ENCODE results near the gene CORO2B. TPM values are rescaled to one million over a fixed set of nuclear protein-coding genes. Genes with fewer than 3 reads are reported as not detected.

Gene CORO2B
- total and polyA plus RNA-seq, 9 of the 15 experiments (the other 6 are each of a cell fraction or from before 2014, with no cell fraction given), result not detected

- H3K27ac ChIP-seq (ENCODE audit: extremely low read depth, low read depth, low read length), result no peak overlapping the region
- H3K9ac ChIP-seq (ENCODE audit: insufficient read depth in 1 of 2, low read depth in 2 of 2, low read length in 2 of 2), result no peak overlapping the region
- FAIRE-seq (no peak), DNase-seq (ENCODE audit: extremely low read depth in 1 of 4, low spot score in 3 of 4) (no peak), ATAC-seq (no peak)
- no peaks in the 10 kb centered on the region for H3K79me2 ChIP-seq (ENCODE audit: control insufficient read depth, insufficient read depth, low read length)
- H4K20me1 ChIP-seq (replicated peaks; ENCODE audit: control insufficient read depth, insufficient read depth, low read length), result peaks cover 6% of the 10 kb centered on the region; the same call in 1 of the 2 replicates
- H3K4me1 ChIP-seq (replicated peaks in 1 of 2; ENCODE audit: control insufficient read depth in 2 of 2, insufficient read depth in 2 of 2, low read length in 2 of 2), result no peaks in the 10 kb centered on the region; a peak in 1 of 5 replicates
- H2AFZ ChIP-seq (ENCODE audit: low read depth, low read length), result no peak overlapping the region
- peaks cover 17 to 69% of the 10 kb centered on the region in 2 experiments for H3K27me3 ChIP-seq (ENCODE audit: control insufficient read depth in 2 of 2, insufficient read depth in 2 of 2, low read length in 2 of 2)
- no peaks in the 10 kb centered on the region for H3K9me1 ChIP-seq (ENCODE audit: control insufficient read depth, insufficient read depth, low read length)
- ChIA-PET POLR2A (interaction anchor here (0.6 to 0.7 kb wide), 3 partner anchors 11 to 292 kb away, joined by 3 to 6 read pairs (median 5); no protein-coding TSS in a partner anchor), CTCF (ENCODE audit: low intra/inter-chr PET ratio) (no interaction called here)
- TF ChIP-seq NR2F6 (CRISPR knock-in tag; IDR thresholded peaks at IDR 0.05) (no peak), NCOA4 (IDR thresholded peaks at IDR 0.05; ENCODE audit: partially characterized antibody) (no peak), SAP30 (IDR thresholded peaks at IDR 0.05; ENCODE audit: borderline replicate concordance, insufficient read depth, low read depth, low read length, poor library complexity, severe bottlenecking) (no peak), KAT8 (IDR thresholded peaks at IDR 0.05; ENCODE audit: low read depth) (no peak), ETS2 (tag; IDR thresholded peaks at IDR 0.05; ENCODE audit: borderline replicate concordance, poor library complexity, severe bottlenecking) (no peak), ETV6 (IDR thresholded peaks at IDR 0.05; ENCODE audit: borderline replicate concordance in 1 of 2, low read depth in 2 of 2, low read length in 1 of 2) (no peak), ETV6 (CRISPR knock-in tag; IDR thresholded peaks at IDR 0.05; ENCODE audit: borderline replicate concordance) (no peak), POLR3A (IDR thresholded peaks at IDR 0.05; ENCODE audit: borderline replicate concordance, extremely low read depth, insufficient read depth, insufficient read length) (no peak), ETV1 (tag; conservative IDR thresholded peaks at IDR 0.05; ENCODE audit: low read depth) (no peak), ZNF57 (CRISPR knock-in tag; IDR thresholded peaks at IDR 0.05) (no peak), KLF16 (IDR thresholded peaks at IDR 0.05) (no peak)
- TF ChIP-seq, protein P1, sequence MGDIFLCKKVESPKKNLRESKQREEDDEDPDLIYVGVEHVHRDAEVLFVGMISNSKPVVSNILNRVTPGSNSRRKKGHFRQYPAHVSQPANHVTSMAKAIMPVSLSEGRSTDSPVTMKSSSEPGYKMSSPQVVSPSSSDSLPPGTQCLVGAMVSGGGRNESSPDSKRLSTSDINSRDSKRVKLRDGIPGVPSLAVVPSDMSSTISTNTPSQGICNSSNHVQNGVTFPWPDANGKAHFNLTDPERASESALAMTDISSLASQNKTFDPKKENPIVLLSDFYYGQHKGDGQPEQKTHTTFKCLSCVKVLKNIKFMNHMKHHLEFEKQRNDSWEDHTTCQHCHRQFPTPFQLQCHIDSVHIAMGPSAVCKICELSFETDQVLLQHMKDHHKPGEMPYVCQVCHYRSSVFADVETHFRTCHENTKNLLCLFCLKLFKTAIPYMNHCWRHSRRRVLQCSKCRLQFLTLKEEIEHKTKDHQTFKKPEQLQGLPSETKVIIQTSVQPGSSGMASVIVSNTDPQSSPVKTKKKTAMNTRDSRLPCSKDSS (IDR thresholded peaks at IDR 0.05; ENCODE audit: low read depth, partially characterized antibody), result no peak
- TF ChIP-seq, protein P2, sequence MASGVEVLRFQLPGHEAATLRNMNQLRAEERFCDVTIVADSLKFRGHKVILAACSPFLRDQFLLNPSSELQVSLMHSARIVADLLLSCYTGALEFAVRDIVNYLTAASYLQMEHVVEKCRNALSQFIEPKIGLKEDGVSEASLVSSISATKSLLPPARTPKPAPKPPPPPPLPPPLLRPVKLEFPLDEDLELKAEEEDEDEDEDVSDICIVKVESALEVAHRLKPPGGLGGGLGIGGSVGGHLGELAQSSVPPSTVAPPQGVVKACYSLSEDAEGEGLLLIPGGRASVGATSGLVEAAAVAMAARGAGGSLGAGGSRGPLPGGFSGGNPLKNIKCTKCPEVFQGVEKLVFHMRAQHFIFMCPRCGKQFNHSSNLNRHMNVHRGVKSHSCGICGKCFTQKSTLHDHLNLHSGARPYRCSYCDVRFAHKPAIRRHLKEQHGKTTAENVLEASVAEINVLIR (CRISPR knock-in tag; IDR thresholded peaks at IDR 0.05), result no peak
- TF ChIP-seq, protein P3, sequence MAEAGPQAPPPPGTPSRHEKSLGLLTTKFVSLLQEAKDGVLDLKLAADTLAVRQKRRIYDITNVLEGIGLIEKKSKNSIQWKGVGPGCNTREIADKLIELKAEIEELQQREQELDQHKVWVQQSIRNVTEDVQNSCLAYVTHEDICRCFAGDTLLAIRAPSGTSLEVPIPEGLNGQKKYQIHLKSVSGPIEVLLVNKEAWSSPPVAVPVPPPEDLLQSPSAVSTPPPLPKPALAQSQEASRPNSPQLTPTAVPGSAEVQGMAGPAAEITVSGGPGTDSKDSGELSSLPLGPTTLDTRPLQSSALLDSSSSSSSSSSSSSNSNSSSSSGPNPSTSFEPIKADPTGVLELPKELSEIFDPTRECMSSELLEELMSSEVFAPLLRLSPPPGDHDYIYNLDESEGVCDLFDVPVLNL (CRISPR knock-in tag; IDR thresholded peaks at IDR 0.05; ENCODE audit: low read depth), result no peak
- in situ Hi-C loops (cut with MboI) (no loop called here), intact Hi-C loops (cut with micrococcal nuclease) (no loop called here)
- 3% methylated on average over 5 of the region's 5 CpGs for WGBS (ENCODE audit: insufficient coverage, low coverage, missing lambda C conversion rate)
- no TSS peak for BruUV-seq (replicated peaks)
- H3K4me3 ChIP-seq, result no peak overlapping the region
- no peaks in the 10 kb centered on the region for H3K36me3 ChIP-seq (ENCODE audit: control insufficient read depth, insufficient read depth, low read length)
- H3K9me3 ChIP-seq (replicated peaks; ENCODE audit: control insufficient read depth, insufficient read depth, low read depth, low read length), result no peaks in the 10 kb centered on the region
- no peak overlapping the region for H3K4me2 ChIP-seq (ENCODE audit: insufficient read depth, low read length)
Observed at GRCh38 chr15:68576235-68576892, 2.4 kb upstream of the CORO2B start.

Data from K562 (cell line).